ENCODE results near the gene MGAT5B.

MGAT5B gene

GRCh38 chr17:76827736-76828135, 40.5 kb upstream of the MGAT5B start:
- H3K27ac ChIP-seq = no peak overlapping the region
- CTCF ChIA-PET = interaction anchor here (0.6 to 0.9 kb wide), 2 partner anchors 228 to 420 kb away, joined by 3 to 4 read pairs; no protein-coding TSS in a partner anchor
- DNase-seq (ENCODE audit: low spot score) = no peak
- POLR2A ChIA-PET (ENCODE audit: low non-redundant PET) = no interaction called here
- TF ChIP-seq CTCF (conservative IDR thresholded peaks at IDR 0.05; ENCODE audit: low read depth) = no peak

DNA sequence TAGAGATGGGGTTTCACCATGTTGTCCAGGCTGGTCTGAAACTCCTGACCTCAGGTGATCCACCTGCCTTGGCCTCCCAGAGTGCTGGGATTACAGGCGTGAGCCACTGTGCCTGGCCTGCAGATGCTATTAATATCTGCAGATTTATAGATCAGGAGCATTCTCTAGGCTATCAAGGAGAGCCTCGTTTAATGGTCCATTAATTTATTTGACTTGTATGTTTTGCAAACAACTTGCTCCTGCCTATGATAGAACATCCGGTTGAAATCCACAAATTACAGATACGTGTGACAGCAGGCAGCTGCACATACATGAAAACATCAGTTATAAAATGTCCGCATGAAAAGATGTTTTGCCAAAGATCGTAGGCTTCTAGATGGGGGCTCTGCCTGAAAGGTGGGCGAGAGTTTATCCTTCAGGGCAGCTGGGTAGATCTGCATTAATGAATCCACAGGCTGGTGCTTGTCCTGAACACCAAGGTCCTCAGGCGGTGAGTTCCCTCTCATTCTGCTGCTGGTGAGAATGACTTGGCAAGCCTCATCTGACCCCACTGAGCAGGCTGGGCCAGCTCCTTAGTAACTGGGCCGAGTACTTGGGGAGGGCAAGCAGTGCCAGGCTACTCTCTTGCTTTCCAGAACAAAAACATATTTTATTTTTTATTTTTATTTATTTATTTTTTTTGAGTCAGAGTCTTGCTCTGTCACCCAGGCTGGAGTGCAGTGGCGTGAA, 37.1 kb upstream of the MGAT5B start:
- ChIA-PET POLR2A (ENCODE audit: low non-redundant PET) (no interaction called here), CTCF (no interaction called here)
- no peak for TF ChIP-seq CTCF (conservative IDR thresholded peaks at IDR 0.05; ENCODE audit: low read depth)
- no peak for DNase-seq (ENCODE audit: low spot score)
- no peak overlapping the region for H3K27ac ChIP-seq

- TF ChIP-seq CTCF (conservative IDR thresholded peaks at IDR 0.05; ENCODE audit: low read depth) = no peak
- no peak for DNase-seq (ENCODE audit: low spot score)
- CTCF ChIA-PET = no interaction called here
- H3K27ac ChIP-seq = no peak overlapping the region
- POLR2A ChIA-PET (ENCODE audit: low non-redundant PET) = no interaction called here
These were observed 35.1 kb upstream of the MGAT5B start for GRCh38 chr17:76833034-76833644.

GRCh38 chr17:76833747-76834146, 34.5 kb upstream of the MGAT5B start:
- no peak for TF ChIP-seq CTCF (conservative IDR thresholded peaks at IDR 0.05; ENCODE audit: low read depth)
- ChIA-PET POLR2A (ENCODE audit: low non-redundant PET) (no interaction called here), CTCF (no interaction called here)
- no peak overlapping the region for H3K27ac ChIP-seq
- no peak for DNase-seq (ENCODE audit: low spot score)

- no peak for DNase-seq (ENCODE audit: low spot score)
- no peak overlapping the region for H3K27ac ChIP-seq
- ChIA-PET CTCF (interaction anchor here (0.6 kb wide), 1 partner anchor 57 kb away, joined by 3 read pairs; no protein-coding TSS in a partner anchor), POLR2A (ENCODE audit: low non-redundant PET) (no interaction called here)
- no peak for TF ChIP-seq CTCF (conservative IDR thresholded peaks at IDR 0.05; ENCODE audit: low read depth)
These were observed 33.3 kb upstream of the MGAT5B start for GRCh38 chr17:76834870-76835269.

GRCh38 chr17:76840443-76840767, 27.8 kb upstream of the MGAT5B start:
- DNase-seq (ENCODE audit: low spot score) = no peak
- no peak for TF ChIP-seq CTCF (conservative IDR thresholded peaks at IDR 0.05; ENCODE audit: low read depth)
- H3K27ac ChIP-seq = no peak overlapping the region
- CTCF ChIA-PET = interaction anchor here (0.5 to 0.6 kb wide), 2 partner anchors 24 to 393 kb away, joined by 3 read pairs; no protein-coding TSS in a partner anchor
- POLR2A ChIA-PET (ENCODE audit: low non-redundant PET) = no interaction called here

Measured in RWPE1 (cell line).